ENCODE data around the gene LZTS3. TPM values are rescaled to one million over a fixed set of nuclear protein-coding genes. Genes with fewer than 3 reads are reported as not detected.

Gene LZTS3
- total and polyA plus RNA-seq, 2 of the 13 experiments (the other 11 are each of a cell fraction or from before 2014, with no cell fraction given), result 10.1 to 31.3 TPM

- TF ChIP-seq ZBTB44 (CRISPR knock-in tag; IDR thresholded peaks at IDR 0.05) (peak; percentile 90; the same call in 1 of the 2 replicates), ZNF350 (CRISPR knock-in tag; IDR thresholded peaks at IDR 0.05; ENCODE audit: borderline replicate concordance, low read depth) (peak; percentile 93; the same call in 1 of the 2 replicates), ZNF652 (CRISPR knock-in tag; IDR thresholded peaks at IDR 0.05; ENCODE audit: borderline replicate concordance, low read depth) (no peak; the same call in 1 of the 2 replicates), ZNF724P (CRISPR knock-in tag; IDR thresholded peaks at IDR 0.05; ENCODE audit: borderline replicate concordance) (no peak; the same call in 1 of the 2 replicates), PPARG (CRISPR knock-in tag; conservative IDR thresholded peaks at IDR 0.05) (peak; percentile 64; the same call in 1 of the 2 replicates), KMT2A (CRISPR knock-in tag; IDR thresholded peaks at IDR 0.05) (peak; percentile 90), RCOR2 (CRISPR knock-in tag; IDR thresholded peaks at IDR 0.05) (no peak), ZNF564 (CRISPR knock-in tag; IDR thresholded peaks at IDR 0.05) (no peak; the same call in 1 of the 2 replicates), ZMAT3 (CRISPR knock-in tag; conservative IDR thresholded peaks at IDR 0.05) (peak; percentile 92), ZNF274 (CRISPR knock-in tag; IDR thresholded peaks at IDR 0.05) (peak; percentile 87), STAG1 (CRISPR knock-in tag; IDR thresholded peaks at IDR 0.05) (no peak), SMARCC2 (IDR thresholded peaks at IDR 0.05) (no peak), ZNF121 (CRISPR knock-in tag; IDR thresholded peaks at IDR 0.05) (peak; percentile 26; the same call in 1 of the 2 replicates), ZNF775 (CRISPR knock-in tag; IDR thresholded peaks at IDR 0.05; ENCODE audit: borderline replicate concordance) (no peak; the same call in none of the 2 replicates), CHD2 (IDR thresholded peaks at IDR 0.05; ENCODE audit: low read depth, low read length) (no peak), KLF12 (CRISPR knock-in tag; IDR thresholded peaks at IDR 0.05; ENCODE audit: borderline replicate concordance) (peak; percentile 93), ZNF777 (CRISPR knock-in tag; IDR thresholded peaks at IDR 0.05) (peak; percentile 78), E2F5 (CRISPR knock-in tag; conservative IDR thresholded peaks at IDR 0.05) (no peak), NFIB (CRISPR knock-in tag; IDR thresholded peaks at IDR 0.05; ENCODE audit: borderline replicate concordance) (no peak; the same call in 1 of the 2 replicates), FOXO1 (CRISPR knock-in tag; IDR thresholded peaks at IDR 0.05) (peak; percentile 58; the same call in 1 of the 2 replicates), HNF1B (CRISPR knock-in tag; IDR thresholded peaks at IDR 0.05) (peak; percentile 84), MXI1 (IDR thresholded peaks at IDR 0.05; ENCODE audit: borderline replicate concordance, low read depth, low read length) (peak; percentile 96; the same call in 2 of the 3 replicates), PLSCR1 (CRISPR knock-in tag; IDR thresholded peaks at IDR 0.05; ENCODE audit: borderline replicate concordance) (no peak), ZNF280B (CRISPR knock-in tag; IDR thresholded peaks at IDR 0.05; ENCODE audit: borderline replicate concordance) (peak; percentile 94; the same call in 1 of the 2 replicates)
These were observed 36.1 kb upstream of the LZTS3 start, which contains the start of gene ITPA (continued) for GRCh38 chr20:3209257-3209945.
